HepG2 (cell line): ENCODE data around the gene XCL2. TPM values are rescaled to one million over a fixed set of nuclear protein-coding genes. Genes with fewer than 3 reads are reported as not detected.
A peak's percentile ranks its signal among the peaks of the same experiment; 100 is the strongest.

ENCODE experiments used
- MAZ ChIP-seq, 2 experiments: sonication (generic) in 1 of 2; formaldehyde crosslinking in 1 of 2; IDR thresholded peaks; 2 replicates each; pipeline versions ENCODE4 v1.5.0 to v1.6.1; 2012 to 2020; ENCODE audit warnings: low read depth in 2 of 2, mild to moderate bottlenecking in 2 of 2, borderline replicate concordance in 1 of 2, improper control_type of control experiment in 1 of 2, low read length in 1 of 2, missing genetic modification reagents in 1 of 2, moderate library complexity in 1 of 2
- SP5 ChIP-seq: IDR thresholded peaks from 2 replicates; pipeline ENCODE4 v1.6.1; 2016; ENCODE audit warnings: low read depth, borderline replicate concordance
- YEATS2 ChIP-seq: sonication (generic); formaldehyde crosslinking; IDR thresholded peaks from 2 replicates; pipeline ENCODE4 v1.4.0; 2020; ENCODE audit warnings: missing genetic modification reagents, borderline replicate concordance
- ZFAT ChIP-seq: sonication (generic); formaldehyde crosslinking; conservative IDR thresholded peaks from 2 replicates; pipeline ENCODE4 v1.8.1; 2023; ENCODE audit warnings: missing genetic modification reagents, inconsistent platforms
- ZFP37 ChIP-seq: sonication (generic); formaldehyde crosslinking; IDR thresholded peaks from 2 replicates; pipeline ENCODE4 v1.4.0; 2020; ENCODE audit warnings: missing genetic modification reagents, borderline replicate concordance
- ZMAT3 ChIP-seq: sonication (generic); formaldehyde crosslinking; conservative IDR thresholded peaks from 2 replicates; pipeline ENCODE4 v1.7.0; 2021; ENCODE audit warnings: missing genetic modification reagents
- ZNF124 ChIP-seq: sonication (generic); formaldehyde crosslinking; IDR thresholded peaks from 2 replicates; pipeline ENCODE4 v1.4.0; 2020; ENCODE audit warnings: missing genetic modification reagents
- ZNF253 ChIP-seq: sonication (generic); formaldehyde crosslinking; IDR thresholded peaks from 2 replicates; pipeline ENCODE4 v1.8.0; 2022; ENCODE audit warnings: mild to moderate bottlenecking, missing genetic modification reagents, borderline replicate concordance
- ZNF296 ChIP-seq: sonication (generic); formaldehyde crosslinking; conservative IDR thresholded peaks from 2 replicates; pipeline ENCODE4 v1.5.0; 2020; ENCODE audit warnings: mild to moderate bottlenecking, missing genetic modification reagents
- ZNF44 ChIP-seq: sonication (generic); formaldehyde crosslinking; IDR thresholded peaks from 2 replicates; pipeline ENCODE4 v1.5.1; 2020; ENCODE audit warnings: mild to moderate bottlenecking, missing genetic modification reagents
- ZNF567 ChIP-seq: sonication (generic); formaldehyde crosslinking; IDR thresholded peaks from 2 replicates; pipeline ENCODE4 v1.8.1; 2023; ENCODE audit warnings: mild to moderate bottlenecking, missing genetic modification reagents, borderline replicate concordance
- polyA plus RNA-seq, 8 experiments: library from polyadenylated mRNA; depleted of rRNA in 3 of 8; stranded (reverse) in 7 of 8; unstranded in 1 of 8; fragments of >200 nt; fragmentation: Illumina TruSeq in 4 of 8; extraction: Trizol in 4 of 8; gene quantifications; 2 replicates each; pipeline versions ENCODE4 v1.2.1 to v1.2.3, GENCODE V29; 2011 to 2016; ENCODE audit warnings: low read depth in 4 of 8, missing spikeins in 1 of 8, mixed read lengths in 1 of 8; ENCODE audit not compliant: insufficient read depth in 1 of 8
- total RNA-seq, 5 experiments: library from RNA; depleted of rRNA; stranded (reverse); fragments of >200 nt; fragmentation: Illumina TruSeq; extraction: Trizol; gene quantifications; 2 replicates each; pipeline ENCODE4 v1.2.3, GENCODE V29; 2016; ENCODE audit warnings: low read depth in 1 of 5
- TF ChIP-seq, protein P1 (sequence below): sonication (generic); formaldehyde crosslinking; IDR thresholded peaks from 2 replicates; pipeline ENCODE4 v1.4.0; 2020; ENCODE audit warnings: missing genetic modification reagents, borderline replicate concordance
- TF ChIP-seq, protein P2 (sequence below): sonication (generic); formaldehyde crosslinking; conservative IDR thresholded peaks from 2 replicates; pipeline ENCODE4 v1.4.0; 2020; ENCODE audit warnings: mild to moderate bottlenecking, missing genetic modification reagents, moderate library complexity
- TF ChIP-seq, protein P3 (sequence below), 2 experiments: sonication (generic) in 1 of 2; formaldehyde crosslinking in 1 of 2; IDR thresholded peaks; 2 replicates each; pipeline versions ENCODE4 v1.6.1 to v1.9.0; 2014 to 2022; ENCODE audit warnings: antibody characterized with exemption in 1 of 2, borderline replicate concordance in 1 of 2, inconsistent platforms in 1 of 2, low read depth in 1 of 2, missing genetic modification reagents in 1 of 2

XCL2 gene
- total and polyA plus RNA-seq, 2 of the 13 experiments (the other 11 are each of a cell fraction or from before 2014, with no cell fraction given), result 0.50 TPM; not detected in 1

DNA sequence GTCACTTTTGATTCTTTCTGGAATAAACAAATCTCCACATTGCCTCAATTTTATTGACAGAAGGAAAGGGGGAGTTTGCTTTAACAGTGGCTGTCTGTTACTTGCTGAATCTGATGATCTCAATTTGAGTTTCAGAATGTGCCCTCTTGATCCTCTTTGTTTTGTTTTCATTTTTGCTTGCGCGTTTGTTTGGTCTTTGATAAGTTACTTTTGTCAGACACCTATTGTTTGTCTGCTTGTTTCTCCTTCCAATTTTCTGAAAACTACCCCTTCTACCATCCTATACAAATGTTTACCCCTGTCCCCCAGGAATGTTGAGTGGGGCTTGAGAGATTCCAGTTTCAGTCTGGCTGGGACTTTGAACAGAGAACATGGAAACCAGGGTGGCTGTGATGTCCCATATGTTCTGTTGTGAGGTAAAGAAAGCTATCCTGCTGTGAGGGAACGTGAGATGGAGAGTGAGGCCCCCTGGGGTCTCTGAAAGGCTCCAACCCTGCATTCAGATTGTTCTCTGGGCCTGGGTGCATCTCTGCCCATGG is 11.8 kb upstream of the XCL2 start (continued):
- TF ChIP-seq, protein P1, sequence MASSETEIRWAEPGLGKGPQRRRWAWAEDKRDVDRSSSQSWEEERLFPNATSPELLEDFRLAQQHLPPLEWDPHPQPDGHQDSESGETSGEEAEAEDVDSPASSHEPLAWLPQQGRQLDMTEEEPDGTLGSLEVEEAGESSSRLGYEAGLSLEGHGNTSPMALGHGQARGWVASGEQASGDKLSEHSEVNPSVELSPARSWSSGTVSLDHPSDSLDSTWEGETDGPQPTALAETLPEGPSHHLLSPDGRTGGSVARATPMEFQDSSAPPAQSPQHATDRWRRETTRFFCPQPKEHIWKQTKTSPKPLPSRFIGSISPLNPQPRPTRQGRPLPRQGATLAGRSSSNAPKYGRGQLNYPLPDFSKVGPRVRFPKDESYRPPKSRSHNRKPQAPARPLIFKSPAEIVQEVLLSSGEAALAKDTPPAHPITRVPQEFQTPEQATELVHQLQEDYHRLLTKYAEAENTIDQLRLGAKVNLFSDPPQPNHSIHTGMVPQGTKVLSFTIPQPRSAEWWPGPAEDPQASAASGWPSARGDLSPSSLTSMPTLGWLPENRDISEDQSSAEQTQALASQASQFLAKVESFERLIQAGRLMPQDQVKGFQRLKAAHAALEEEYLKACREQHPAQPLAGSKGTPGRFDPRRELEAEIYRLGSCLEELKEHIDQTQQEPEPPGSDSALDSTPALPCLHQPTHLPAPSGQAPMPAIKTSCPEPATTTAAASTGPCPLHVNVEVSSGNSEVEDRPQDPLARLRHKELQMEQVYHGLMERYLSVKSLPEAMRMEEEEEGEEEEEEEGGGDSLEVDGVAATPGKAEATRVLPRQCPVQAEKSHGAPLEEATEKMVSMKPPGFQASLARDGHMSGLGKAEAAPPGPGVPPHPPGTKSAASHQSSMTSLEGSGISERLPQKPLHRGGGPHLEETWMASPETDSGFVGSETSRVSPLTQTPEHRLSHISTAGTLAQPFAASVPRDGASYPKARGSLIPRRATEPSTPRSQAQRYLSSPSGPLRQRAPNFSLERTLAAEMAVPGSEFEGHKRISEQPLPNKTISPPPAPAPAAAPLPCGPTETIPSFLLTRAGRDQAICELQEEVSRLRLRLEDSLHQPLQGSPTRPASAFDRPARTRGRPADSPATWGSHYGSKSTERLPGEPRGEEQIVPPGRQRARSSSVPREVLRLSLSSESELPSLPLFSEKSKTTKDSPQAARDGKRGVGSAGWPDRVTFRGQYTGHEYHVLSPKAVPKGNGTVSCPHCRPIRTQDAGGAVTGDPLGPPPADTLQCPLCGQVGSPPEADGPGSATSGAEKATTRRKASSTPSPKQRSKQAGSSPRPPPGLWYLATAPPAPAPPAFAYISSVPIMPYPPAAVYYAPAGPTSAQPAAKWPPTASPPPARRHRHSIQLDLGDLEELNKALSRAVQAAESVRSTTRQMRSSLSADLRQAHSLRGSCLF, result no peak
- TF ChIP-seq MAZ (IDR thresholded peaks at IDR 0.05; ENCODE audit: borderline replicate concordance, low read depth, low read length) (peak; percentile 80; the same call in 1 of the 2 replicates), MAZ (CRISPR knock-in tag; IDR thresholded peaks at IDR 0.05; ENCODE audit: low read depth) (no peak), ZNF567 (CRISPR knock-in tag) (no peak), ZNF44 (CRISPR knock-in tag) (no peak), SP5 (0 out of 2 replicates have a peak, but pooled peaks have one; percentile 13), ZFP37 (CRISPR knock-in tag) (no peak), ZFAT (CRISPR knock-in tag) (no peak), ZNF296 (CRISPR knock-in tag) (no peak), ZNF124 (CRISPR knock-in tag) (no peak), YEATS2 (no peak), ZNF253 (no peak), ZMAT3 (CRISPR knock-in tag) (no peak)
- TF ChIP-seq, protein P2, sequence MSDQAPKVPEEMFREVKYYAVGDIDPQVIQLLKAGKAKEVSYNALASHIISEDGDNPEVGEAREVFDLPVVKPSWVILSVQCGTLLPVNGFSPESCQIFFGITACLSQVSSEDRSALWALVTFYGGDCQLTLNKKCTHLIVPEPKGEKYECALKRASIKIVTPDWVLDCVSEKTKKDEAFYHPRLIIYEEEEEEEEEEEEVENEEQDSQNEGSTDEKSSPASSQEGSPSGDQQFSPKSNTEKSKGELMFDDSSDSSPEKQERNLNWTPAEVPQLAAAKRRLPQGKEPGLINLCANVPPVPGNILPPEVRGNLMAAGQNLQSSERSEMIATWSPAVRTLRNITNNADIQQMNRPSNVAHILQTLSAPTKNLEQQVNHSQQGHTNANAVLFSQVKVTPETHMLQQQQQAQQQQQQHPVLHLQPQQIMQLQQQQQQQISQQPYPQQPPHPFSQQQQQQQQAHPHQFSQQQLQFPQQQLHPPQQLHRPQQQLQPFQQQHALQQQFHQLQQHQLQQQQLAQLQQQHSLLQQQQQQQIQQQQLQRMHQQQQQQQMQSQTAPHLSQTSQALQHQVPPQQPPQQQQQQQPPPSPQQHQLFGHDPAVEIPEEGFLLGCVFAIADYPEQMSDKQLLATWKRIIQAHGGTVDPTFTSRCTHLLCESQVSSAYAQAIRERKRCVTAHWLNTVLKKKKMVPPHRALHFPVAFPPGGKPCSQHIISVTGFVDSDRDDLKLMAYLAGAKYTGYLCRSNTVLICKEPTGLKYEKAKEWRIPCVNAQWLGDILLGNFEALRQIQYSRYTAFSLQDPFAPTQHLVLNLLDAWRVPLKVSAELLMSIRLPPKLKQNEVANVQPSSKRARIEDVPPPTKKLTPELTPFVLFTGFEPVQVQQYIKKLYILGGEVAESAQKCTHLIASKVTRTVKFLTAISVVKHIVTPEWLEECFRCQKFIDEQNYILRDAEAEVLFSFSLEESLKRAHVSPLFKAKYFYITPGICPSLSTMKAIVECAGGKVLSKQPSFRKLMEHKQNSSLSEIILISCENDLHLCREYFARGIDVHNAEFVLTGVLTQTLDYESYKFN (CRISPR knock-in tag), result peak; percentile 70
- TF ChIP-seq, protein P3, sequence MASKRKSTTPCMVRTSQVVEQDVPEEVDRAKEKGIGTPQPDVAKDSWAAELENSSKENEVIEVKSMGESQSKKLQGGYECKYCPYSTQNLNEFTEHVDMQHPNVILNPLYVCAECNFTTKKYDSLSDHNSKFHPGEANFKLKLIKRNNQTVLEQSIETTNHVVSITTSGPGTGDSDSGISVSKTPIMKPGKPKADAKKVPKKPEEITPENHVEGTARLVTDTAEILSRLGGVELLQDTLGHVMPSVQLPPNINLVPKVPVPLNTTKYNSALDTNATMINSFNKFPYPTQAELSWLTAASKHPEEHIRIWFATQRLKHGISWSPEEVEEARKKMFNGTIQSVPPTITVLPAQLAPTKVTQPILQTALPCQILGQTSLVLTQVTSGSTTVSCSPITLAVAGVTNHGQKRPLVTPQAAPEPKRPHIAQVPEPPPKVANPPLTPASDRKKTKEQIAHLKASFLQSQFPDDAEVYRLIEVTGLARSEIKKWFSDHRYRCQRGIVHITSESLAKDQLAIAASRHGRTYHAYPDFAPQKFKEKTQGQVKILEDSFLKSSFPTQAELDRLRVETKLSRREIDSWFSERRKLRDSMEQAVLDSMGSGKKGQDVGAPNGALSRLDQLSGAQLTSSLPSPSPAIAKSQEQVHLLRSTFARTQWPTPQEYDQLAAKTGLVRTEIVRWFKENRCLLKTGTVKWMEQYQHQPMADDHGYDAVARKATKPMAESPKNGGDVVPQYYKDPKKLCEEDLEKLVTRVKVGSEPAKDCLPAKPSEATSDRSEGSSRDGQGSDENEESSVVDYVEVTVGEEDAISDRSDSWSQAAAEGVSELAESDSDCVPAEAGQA (IDR thresholded peaks at IDR 0.05; ENCODE audit: low read depth), result no peak
- TF ChIP-seq, protein P3 (CRISPR knock-in tag; IDR thresholded peaks at IDR 0.05; ENCODE audit: borderline replicate concordance), result no peak
